HepG2 (cell line): Measurements from ENCODE around the gene EPC2. TPM values are rescaled to one million over a fixed set of nuclear protein-coding genes. Genes with fewer than 3 reads are reported as not detected.

Source experiments
- BCL6 ChIP-seq: IDR thresholded peaks from 2 replicates; pipeline ENCODE4 v1.6.1; 2016; ENCODE audit warnings: missing genetic modification reagents, missing compliant biosample characterization
- FOXC1 ChIP-seq: sonication (generic); formaldehyde crosslinking; IDR thresholded peaks from 2 replicates; pipeline ENCODE4 v1.8.0; 2022; ENCODE audit warnings: mild to moderate bottlenecking, missing genetic modification reagents, borderline replicate concordance
- HMGA1 ChIP-seq: sonication (generic); formaldehyde crosslinking; conservative IDR thresholded peaks from 2 replicates; pipeline ENCODE4 v1.4.0; 2020; ENCODE audit warnings: missing genetic modification reagents
- KDM1A ChIP-seq: IDR thresholded peaks from 2 replicates; pipeline ENCODE4 v1.6.1; 2016; ENCODE audit warnings: missing compliant biosample characterization
- KDM3A ChIP-seq: IDR thresholded peaks from 2 replicates; pipeline ENCODE4 v1.6.1; 2018; ENCODE audit warnings: low read depth, missing compliant biosample characterization
- MYC ChIP-seq: sonication (generic); formaldehyde crosslinking; IDR thresholded peaks from 2 replicates; pipeline ENCODE4 v1.9.0; 2021; ENCODE audit warnings: missing genetic modification reagents, borderline replicate concordance
- MZF1 ChIP-seq: sonication (generic); formaldehyde crosslinking; IDR thresholded peaks from 2 replicates; pipeline ENCODE4 v1.8.1; 2023; ENCODE audit warnings: mild to moderate bottlenecking, missing genetic modification reagents, borderline replicate concordance
- NFE2L1 ChIP-seq: sonication (generic); formaldehyde crosslinking; IDR thresholded peaks from 2 replicates; pipeline ENCODE4 v1.4.0; 2020; ENCODE audit warnings: missing genetic modification reagents, mild to moderate bottlenecking, borderline replicate concordance
- PLRG1 ChIP-seq: fragments of 450-650 bp; conservative IDR thresholded peaks from 2 replicates; pipeline ENCODE4 v1.6.1; 2016
- REL ChIP-seq: sonication (generic); formaldehyde crosslinking; conservative IDR thresholded peaks from 2 replicates; pipeline ENCODE4 v1.8.0; 2022; ENCODE audit warnings: mild to moderate bottlenecking, missing genetic modification reagents, moderate library complexity
- SAP130 ChIP-seq: IDR thresholded peaks from 2 replicates; pipeline ENCODE4 v1.6.1; 2016; ENCODE audit warnings: low read depth
- ZBTB8A ChIP-seq: sonication (generic); formaldehyde crosslinking; IDR thresholded peaks from 2 replicates; pipeline ENCODE4 v1.4.0; 2020; ENCODE audit warnings: mild to moderate bottlenecking, low read depth, missing genetic modification reagents, borderline replicate concordance
- ZFAT ChIP-seq: sonication (generic); formaldehyde crosslinking; conservative IDR thresholded peaks from 2 replicates; pipeline ENCODE4 v1.8.1; 2023; ENCODE audit warnings: missing genetic modification reagents, inconsistent platforms
- ZNF10 ChIP-seq: sonication (generic); formaldehyde crosslinking; IDR thresholded peaks from 2 replicates; pipeline ENCODE4 v1.4.0; 2020; ENCODE audit warnings: mild to moderate bottlenecking, low read depth, missing genetic modification reagents, borderline replicate concordance
- ZNF142 ChIP-seq: sonication (generic); formaldehyde crosslinking; IDR thresholded peaks from 2 replicates; pipeline ENCODE4 v1.4.0; 2020; ENCODE audit warnings: missing genetic modification reagents
- polyA plus RNA-seq, 8 experiments: library from polyadenylated mRNA; depleted of rRNA in 3 of 8; stranded (reverse) in 7 of 8; unstranded in 1 of 8; fragments of >200 nt; fragmentation: Illumina TruSeq in 4 of 8; extraction: Trizol in 4 of 8; gene quantifications; 2 replicates each; pipeline versions ENCODE4 v1.2.1 to v1.2.3, GENCODE V29; 2011 to 2016; ENCODE audit warnings: low read depth in 4 of 8, missing spikeins in 1 of 8, mixed read lengths in 1 of 8; ENCODE audit not compliant: insufficient read depth in 1 of 8
- total RNA-seq, 5 experiments: library from RNA; depleted of rRNA; stranded (reverse); fragments of >200 nt; fragmentation: Illumina TruSeq; extraction: Trizol; gene quantifications; 2 replicates each; pipeline ENCODE4 v1.2.3, GENCODE V29; 2016; ENCODE audit warnings: low read depth in 1 of 5
- TF ChIP-seq, protein P1 (sequence below), 2 experiments: sonication (generic) in 1 of 2; formaldehyde crosslinking in 1 of 2; IDR thresholded peaks; 2 replicates each; pipeline versions ENCODE4 v1.4.0 to v1.6.1; 2016 to 2020; ENCODE audit warnings: borderline replicate concordance in 1 of 2, low read depth in 1 of 2, mild to moderate bottlenecking in 1 of 2, missing genetic modification reagents in 1 of 2
- TF ChIP-seq, protein P2 (sequence below): sonication (generic); formaldehyde crosslinking; IDR thresholded peaks from 2 replicates; pipeline ENCODE4 v1.4.0; 2020; ENCODE audit warnings: missing genetic modification reagents, mild to moderate bottlenecking, borderline replicate concordance

The EPC2 gene
- total and polyA plus RNA-seq, 2 of the 13 experiments (the other 11 are each of a cell fraction or from before 2014, with no cell fraction given): 20.5 to 22.0 TPM

DNA sequence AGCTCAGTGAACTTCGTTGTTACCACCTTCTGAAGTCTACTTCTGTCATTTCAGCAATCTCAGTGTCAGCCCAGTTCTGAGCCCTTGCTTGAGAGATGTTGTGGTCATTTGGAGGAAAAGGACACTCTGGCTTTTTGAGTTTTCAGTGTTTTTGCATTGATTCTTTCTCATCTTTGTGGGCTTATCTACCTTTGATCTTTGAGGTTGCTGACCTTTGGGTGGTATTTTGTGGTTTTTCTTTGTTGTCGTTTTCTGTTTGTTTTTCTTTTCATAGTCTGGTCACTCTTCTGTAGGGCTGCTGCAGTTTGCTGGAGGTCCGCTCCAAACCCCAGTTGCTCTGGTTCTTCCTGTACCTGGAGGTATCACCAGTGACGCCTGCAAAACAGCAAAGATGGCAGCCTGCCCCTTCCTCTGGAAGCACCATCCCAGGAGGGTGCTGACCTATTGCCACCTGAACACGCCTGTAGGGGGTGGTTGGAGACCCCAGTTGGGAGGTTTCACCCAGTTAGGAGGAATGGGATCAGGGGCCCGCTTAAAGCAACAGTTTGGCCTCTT is 74.7 kb downstream of the EPC2 start (continued):
- no peak for TF ChIP-seq ZFAT (CRISPR knock-in tag)
- TF ChIP-seq, protein P1, sequence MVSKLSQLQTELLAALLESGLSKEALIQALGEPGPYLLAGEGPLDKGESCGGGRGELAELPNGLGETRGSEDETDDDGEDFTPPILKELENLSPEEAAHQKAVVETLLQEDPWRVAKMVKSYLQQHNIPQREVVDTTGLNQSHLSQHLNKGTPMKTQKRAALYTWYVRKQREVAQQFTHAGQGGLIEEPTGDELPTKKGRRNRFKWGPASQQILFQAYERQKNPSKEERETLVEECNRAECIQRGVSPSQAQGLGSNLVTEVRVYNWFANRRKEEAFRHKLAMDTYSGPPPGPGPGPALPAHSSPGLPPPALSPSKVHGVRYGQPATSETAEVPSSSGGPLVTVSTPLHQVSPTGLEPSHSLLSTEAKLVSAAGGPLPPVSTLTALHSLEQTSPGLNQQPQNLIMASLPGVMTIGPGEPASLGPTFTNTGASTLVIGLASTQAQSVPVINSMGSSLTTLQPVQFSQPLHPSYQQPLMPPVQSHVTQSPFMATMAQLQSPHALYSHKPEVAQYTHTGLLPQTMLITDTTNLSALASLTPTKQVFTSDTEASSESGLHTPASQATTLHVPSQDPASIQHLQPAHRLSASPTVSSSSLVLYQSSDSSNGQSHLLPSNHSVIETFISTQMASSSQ (IDR thresholded peaks at IDR 0.05; ENCODE audit: low read depth): no peak
- TF ChIP-seq, protein P1 (CRISPR knock-in tag; IDR thresholded peaks at IDR 0.05; ENCODE audit: borderline replicate concordance): no peak
- TF ChIP-seq ZBTB8A (CRISPR knock-in tag): no peak
- TF ChIP-seq NFE2L1: no peak
- TF ChIP-seq SAP130 (CRISPR knock-in tag): no peak
- TF ChIP-seq ZNF142: no peak
- no peak for TF ChIP-seq ZNF10 (CRISPR knock-in tag)
- no peak for TF ChIP-seq PLRG1
- TF ChIP-seq HMGA1 (CRISPR knock-in tag): no peak
- TF ChIP-seq KDM3A (CRISPR knock-in tag): no peak
- no peak for TF ChIP-seq MZF1 (CRISPR knock-in tag)
- TF ChIP-seq MYC (CRISPR knock-in tag): no peak
- TF ChIP-seq FOXC1 (CRISPR knock-in tag): no peak
- no peak for TF ChIP-seq REL (CRISPR knock-in tag)
- 0 out of 2 replicates have a peak, but pooled peaks have one; percentile 47 for TF ChIP-seq KDM1A
- TF ChIP-seq, protein P2, sequence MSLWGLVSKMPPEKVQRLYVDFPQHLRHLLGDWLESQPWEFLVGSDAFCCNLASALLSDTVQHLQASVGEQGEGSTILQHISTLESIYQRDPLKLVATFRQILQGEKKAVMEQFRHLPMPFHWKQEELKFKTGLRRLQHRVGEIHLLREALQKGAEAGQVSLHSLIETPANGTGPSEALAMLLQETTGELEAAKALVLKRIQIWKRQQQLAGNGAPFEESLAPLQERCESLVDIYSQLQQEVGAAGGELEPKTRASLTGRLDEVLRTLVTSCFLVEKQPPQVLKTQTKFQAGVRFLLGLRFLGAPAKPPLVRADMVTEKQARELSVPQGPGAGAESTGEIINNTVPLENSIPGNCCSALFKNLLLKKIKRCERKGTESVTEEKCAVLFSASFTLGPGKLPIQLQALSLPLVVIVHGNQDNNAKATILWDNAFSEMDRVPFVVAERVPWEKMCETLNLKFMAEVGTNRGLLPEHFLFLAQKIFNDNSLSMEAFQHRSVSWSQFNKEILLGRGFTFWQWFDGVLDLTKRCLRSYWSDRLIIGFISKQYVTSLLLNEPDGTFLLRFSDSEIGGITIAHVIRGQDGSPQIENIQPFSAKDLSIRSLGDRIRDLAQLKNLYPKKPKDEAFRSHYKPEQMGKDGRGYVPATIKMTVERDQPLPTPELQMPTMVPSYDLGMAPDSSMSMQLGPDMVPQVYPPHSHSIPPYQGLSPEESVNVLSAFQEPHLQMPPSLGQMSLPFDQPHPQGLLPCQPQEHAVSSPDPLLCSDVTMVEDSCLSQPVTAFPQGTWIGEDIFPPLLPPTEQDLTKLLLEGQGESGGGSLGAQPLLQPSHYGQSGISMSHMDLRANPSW: no peak
- peak; percentile 77 for TF ChIP-seq BCL6 (CRISPR knock-in tag)
